Right lobe of liver (tissue), 4 donors: ENCODE measurements around the gene SMIM35.

ENCODE experiments used
- CTCF ChIP-seq, 4 donors: fragments of 200-600 bp in 3 of 4; fragments of 450-650 bp in 1 of 4; IDR thresholded peaks; one replicate each; pipeline versions ENCODE4 v1.5.1 to v1.8.0; 2016 to 2022; ENCODE audit warnings: antibody characterized with exemption in 4 of 4, mild to moderate bottlenecking in 2 of 4
- POLR2A ChIP-seq: fragments of 450-650 bp; IDR thresholded peaks from one replicate; pipeline ENCODE4 v1.6.1; 2017; ENCODE audit warnings: antibody characterized with exemption, mild to moderate bottlenecking
- donor health status: DM: no; HTN: no; CAD: no.
- donor health status: DM: no; HTN: no; CAD: no.
- donor health status: DM: no; HTN: yes; CAD: no.

- TF ChIP-seq CTCF (IDR thresholded peaks at IDR 0.05) (no peak), POLR2A (no peak)
Observed at GRCh38 chr11:118081241-118081958, 5.4 kb downstream of the SMIM35 start.
